Mononuclear cell (primary cell): Measurements from ENCODE around the gene S100A8. TPM values are rescaled to one million over a fixed set of nuclear protein-coding genes. Genes with fewer than 3 reads are reported as not detected.

Experiments
- H3K27me3 ChIP-seq: 2 replicates; pipeline ENCODE4 v1.6.0; 2011; ENCODE audit warnings: low read length, control low read depth; ENCODE audit not compliant: insufficient read depth
- H3K4me1 ChIP-seq: 2 replicates; pipeline ENCODE4 v1.5.1; 2011; ENCODE audit warnings: mild to moderate bottlenecking, low read length, control low read depth; ENCODE audit not compliant: insufficient read depth
- H3K4me3 ChIP-seq: 2 replicates; pipeline ENCODE4 v1.5.1; 2011; ENCODE audit warnings: mild to moderate bottlenecking, low read length, moderate library complexity
- H3K9me3 ChIP-seq: 2 replicates; pipeline ENCODE4 v1.5.1; 2011; ENCODE audit warnings: low read depth, mild to moderate bottlenecking, control low read depth, low read length
- total RNA-seq: library from RNA; depleted of rRNA; stranded (reverse); fragments of >200 nt; gene quantifications from one replicate; pipeline ENCODE4 v1.2.3, GENCODE V29; 2012

S100A8 gene
- total RNA-seq, 1 donor = 801 TPM

DNA sequence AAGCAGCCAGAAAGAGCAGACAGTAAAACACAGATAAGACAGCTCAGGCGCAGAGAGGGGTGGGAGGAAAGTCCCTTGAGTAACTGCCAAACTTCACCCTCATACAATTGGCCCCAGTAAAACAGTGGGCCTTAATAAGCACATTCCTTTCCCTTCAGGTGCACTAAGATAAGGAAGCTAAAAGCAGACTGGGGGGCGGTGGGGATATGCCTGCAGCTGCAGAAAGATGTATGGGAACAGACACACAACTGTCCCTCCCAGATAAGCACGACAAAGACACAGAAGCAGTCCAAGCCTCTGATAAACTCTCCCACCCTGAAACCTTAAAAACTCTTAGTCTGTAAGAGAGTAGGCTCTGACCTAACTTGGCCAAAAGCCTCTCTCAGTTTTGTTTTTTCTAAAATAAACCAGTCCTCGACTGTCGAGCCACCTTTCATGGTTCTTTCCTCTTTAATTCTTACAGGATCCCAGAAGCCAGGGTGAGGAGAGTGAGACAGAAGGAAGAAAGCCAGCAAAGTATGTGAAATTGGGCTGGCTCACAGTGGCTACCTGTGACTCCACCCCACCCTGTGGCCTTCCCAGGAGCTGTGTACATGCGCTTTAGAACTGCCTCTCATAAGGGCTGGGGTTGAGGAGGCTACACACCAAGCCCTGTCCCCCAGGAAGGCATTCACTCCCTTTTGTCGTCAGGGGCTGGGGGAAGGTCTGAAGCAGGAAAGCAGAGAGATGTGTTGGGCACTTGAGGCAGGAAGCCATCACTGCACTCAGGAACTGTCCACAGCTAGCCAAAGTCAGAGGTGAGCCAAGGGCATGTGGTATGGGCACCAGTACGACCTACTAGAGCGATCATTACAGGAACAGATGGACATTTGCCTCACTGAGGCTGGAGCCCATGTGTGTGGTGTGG lies 46.8 kb downstream of the S100A8 start:
- Histone ChIP-seq H3K4me1 (peaks cover 41% of the 10 kb centered on the region), H3K9me3 (no peaks in the 10 kb centered on the region), H3K4me3 (no peak overlapping the region), H3K27me3 (no peaks in the 10 kb centered on the region)

DNA sequence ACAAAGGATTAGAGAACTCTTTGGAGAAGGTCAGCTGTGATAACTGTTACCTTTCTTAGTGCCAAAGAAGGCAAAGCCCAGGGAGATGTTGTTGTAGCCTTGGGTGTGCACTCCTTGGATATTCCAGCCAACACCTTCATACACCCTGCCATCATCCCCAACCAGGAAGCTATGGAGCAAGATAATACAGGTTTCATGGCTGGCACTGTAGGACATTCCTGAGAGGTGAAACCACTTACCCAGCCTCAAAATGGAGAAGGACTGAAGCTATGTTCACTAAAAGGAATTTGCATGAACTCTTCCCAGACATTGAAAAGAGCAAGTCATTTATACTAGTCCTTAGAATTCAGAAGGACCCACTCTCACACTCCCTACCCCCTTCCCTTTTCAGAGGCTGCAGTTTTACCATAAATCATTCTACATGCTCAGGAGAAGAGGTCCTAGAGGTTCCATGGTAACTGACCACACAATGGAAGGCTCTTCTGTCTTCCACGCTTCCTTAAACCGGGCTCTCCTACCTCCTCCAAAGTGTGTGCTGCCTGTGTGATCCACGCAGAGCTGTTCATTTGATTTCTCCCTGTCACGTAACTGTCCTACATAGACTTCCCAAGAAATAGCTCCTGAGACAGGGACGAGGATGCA lies 47.7 kb downstream of the S100A8 start:
- Histone ChIP-seq H3K27me3 (no peaks in the 10 kb centered on the region), H3K4me3 (no peak overlapping the region), H3K9me3 (no peaks in the 10 kb centered on the region), H3K4me1 (peaks cover 41% of the 10 kb centered on the region)

DNA sequence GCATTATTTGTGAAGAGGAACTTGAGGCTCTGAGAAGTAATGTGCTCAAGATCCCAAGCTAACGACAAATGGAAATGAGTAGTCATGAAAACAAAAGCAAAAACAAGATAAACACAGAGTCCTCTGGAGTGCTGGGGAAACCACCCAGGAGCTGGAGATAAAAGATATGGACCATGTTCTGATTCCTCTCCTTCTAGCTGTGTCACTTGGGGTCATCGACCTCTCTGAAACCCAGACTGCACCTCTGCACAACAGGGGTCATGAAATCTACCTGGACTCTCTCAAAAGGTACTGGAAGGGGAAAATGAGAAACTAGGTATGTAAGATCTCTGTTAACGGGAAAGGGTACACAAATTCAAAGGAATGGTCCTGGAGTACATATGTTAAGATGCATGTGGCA lies 48.7 kb downstream of the S100A8 start:
- Histone ChIP-seq H3K9me3 (no peaks in the 10 kb centered on the region), H3K4me3 (no peak overlapping the region), H3K4me1 (peaks cover 41% of the 10 kb centered on the region), H3K27me3 (no peaks in the 10 kb centered on the region)

DNA sequence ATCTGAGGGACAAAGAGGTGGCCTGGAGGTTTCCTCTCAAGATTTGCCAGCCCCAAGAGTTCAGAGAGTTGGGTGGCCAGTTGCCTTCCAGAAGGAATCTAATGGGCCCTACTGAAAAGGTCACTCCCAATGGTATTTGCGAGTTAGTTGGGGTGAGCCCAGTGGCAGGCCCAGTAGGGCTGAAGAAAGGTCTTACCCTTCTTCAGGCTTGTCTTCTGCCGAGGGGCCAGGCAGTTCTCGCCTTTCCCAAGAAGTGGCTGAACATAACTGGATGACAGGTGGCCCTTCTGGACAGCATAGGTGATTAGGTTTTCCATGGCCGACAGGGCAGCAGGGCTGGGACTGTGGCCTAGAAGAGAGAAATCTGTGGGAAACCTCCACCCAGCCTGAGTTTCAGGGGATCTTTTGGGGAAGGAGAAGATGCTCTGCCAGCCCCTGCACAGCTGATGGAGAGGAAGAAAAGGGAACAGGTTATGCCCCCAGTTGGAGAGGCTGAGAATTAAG lies 49.4 kb downstream of the S100A8 start:
- Histone ChIP-seq H3K27me3 (no peaks in the 10 kb centered on the region), H3K4me3 (no peak overlapping the region), H3K4me1 (peaks cover 40% of the 10 kb centered on the region), H3K9me3 (no peaks in the 10 kb centered on the region)

DNA sequence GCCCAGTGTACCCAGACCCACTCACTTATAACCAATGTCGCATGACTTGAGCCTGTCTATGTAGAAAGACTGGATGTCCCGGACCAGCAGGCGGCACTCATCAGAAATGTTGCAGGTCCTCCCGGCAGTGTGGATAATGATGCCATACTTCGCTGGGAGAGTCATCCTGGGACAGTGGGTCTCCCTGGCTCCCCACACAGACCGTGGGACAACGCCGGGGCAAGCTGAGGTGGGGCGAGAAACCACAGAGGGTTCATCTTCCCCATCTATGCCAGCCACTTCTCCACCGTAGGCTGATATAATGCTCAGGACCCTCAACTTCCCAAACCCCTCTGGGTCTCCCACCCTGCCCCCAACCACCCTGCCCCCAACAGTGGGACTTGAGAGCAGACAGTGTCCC lies 50.5 kb downstream of the S100A8 start:
- no peak overlapping the region for H3K4me3 ChIP-seq
- H3K27me3 ChIP-seq = no peaks in the 10 kb centered on the region
- H3K9me3 ChIP-seq = no peaks in the 10 kb centered on the region
- H3K4me1 ChIP-seq = peaks cover 29% of the 10 kb centered on the region

Other genes with a start within 250 kb of the S100A8 start
- gene SPRR2G, start 240.2 kb downstream of the S100A8 start, total RNA-seq = not detected
- not detected for gene LELP1, start 187.6 kb downstream of the S100A8 start, total RNA-seq
- gene PRR9, start 173.5 kb downstream of the S100A8 start, total RNA-seq = not detected
- gene LORICRIN, start 131.4 kb downstream of the S100A8 start, total RNA-seq = not detected
- gene PGLYRP3, start 78.1 kb downstream of the S100A8 start, total RNA-seq = not detected
- gene PGLYRP4, start 42.2 kb downstream of the S100A8 start, total RNA-seq = not detected
- gene S100A9, start 33.2 kb downstream of the S100A8 start, total RNA-seq = 5,352 TPM
- gene S100A12, start 15.5 kb downstream of the S100A8 start, total RNA-seq = 428 TPM
- not detected for gene S100A7A, start 25.4 kb upstream of the S100A8 start, total RNA-seq
- not detected for gene S100A7, start 69.6 kb upstream of the S100A8 start, total RNA-seq
- gene S100A6, start 144.9 kb upstream of the S100A8 start, total RNA-seq = 283 TPM
- gene S100A5, start 149.9 kb upstream of the S100A8 start, total RNA-seq = not detected
- 793 TPM for gene S100A4, start 154.7 kb upstream of the S100A8 start, total RNA-seq
- not detected for gene S100A3, start 158.2 kb upstream of the S100A8 start, total RNA-seq
- 0.21 TPM for gene S100A2, start 174.8 kb upstream of the S100A8 start, total RNA-seq
- gene S100A16, start 222.1 kb upstream of the S100A8 start, total RNA-seq = not detected
- not detected for gene S100A14, start 225.3 kb upstream of the S100A8 start, total RNA-seq
- 1.2 TPM for gene S100A13, start 236.4 kb upstream of the S100A8 start, total RNA-seq
- gene S100A1, start 237.4 kb upstream of the S100A8 start, total RNA-seq = not detected
- gene CHTOP, start 243.0 kb upstream of the S100A8 start, total RNA-seq = 75.2 TPM